Breast epithelium (tissue), 4 donors: ENCODE measurements around the gene MRPS33. TPM values are rescaled to one million over a fixed set of nuclear protein-coding genes. Genes with fewer than 3 reads are reported as not detected.
"Not testable (repeated sequence)": the region's sequence is repeated elsewhere in the genome, so short reads cannot be mapped to it uniquely, and the experiment has no call there.

Experiments used
- DNase-seq, 2 donors: peaks; one replicate each; pipeline ENCODE4 v3.0.0-alpha.2; 2019; ENCODE audit warnings: low spot score in 2 of 2
- H3K27ac ChIP-seq, 2 donors: fragments of 200-600 bp; sonication (generic) in 1 of 2; one replicate each; pipeline ENCODE4 v1.5.1; 2016 to 2019; ENCODE audit warnings: mild to moderate bottlenecking in 1 of 2
- H3K27me3 ChIP-seq, 2 donors: fragments of 200-600 bp; sonication (generic) in 1 of 2; one replicate each; pipeline versions ENCODE4 v1.5.1 to v1.6.0; 2017 to 2019; ENCODE audit warnings: control low read depth in 1 of 2, mild to moderate bottlenecking in 1 of 2
- H3K36me3 ChIP-seq: fragments of 200-600 bp; one replicate; pipeline ENCODE4 v1.5.1; 2019
- H3K4me1 ChIP-seq, 2 donors: fragments of 200-600 bp; sonication (generic); one replicate each; pipeline ENCODE4 v1.5.1; 2016 to 2019; ENCODE audit warnings: control low read depth in 1 of 2
- H3K4me3 ChIP-seq, 3 donors: fragments of 200-600 bp; sonication (generic); 1 replicate in 2 of 3; 2 replicates in 1 of 3; pipeline ENCODE4 v1.5.1; 2016 to 2019; ENCODE audit warnings: mild to moderate bottlenecking in 3 of 3, moderate library complexity in 2 of 3
- H3K9me3 ChIP-seq, 2 donors: fragments of 200-600 bp; sonication (generic) in 1 of 2; one replicate each; pipeline ENCODE4 v1.5.1; 2016 to 2019; ENCODE audit warnings: control low read depth in 1 of 2
- CTCF ChIP-seq, 3 donors: fragments of 450-650 bp; IDR thresholded peaks; one replicate each; pipeline ENCODE4 v1.5.1; 2016 to 2017; ENCODE audit warnings: antibody characterized with exemption in 3 of 3, mild to moderate bottlenecking in 3 of 3, moderate library complexity in 3 of 3
- POLR2A ChIP-seq: fragments of 450-650 bp; IDR thresholded peaks from one replicate; pipeline ENCODE4 v1.6.1; 2016; ENCODE audit warnings: antibody characterized with exemption, mild to moderate bottlenecking, moderate library complexity
- POLR2AphosphoS5 ChIP-seq, 3 donors: sonication (generic); formaldehyde crosslinking; IDR thresholded peaks; one replicate each; pipeline ENCODE4 v1.6.1; 2017; ENCODE audit warnings: antibody characterized with exemption in 3 of 3
- intact Hi-C: fragments of 100-400 bp; cut with DNase I; formaldehyde crosslinking; loops from one replicate; pipeline ENCODE4 v1.15.1; 2023; ENCODE audit warnings: low total_unique reads
- total RNA-seq, 3 donors: library from RNA; depleted of rRNA; stranded (reverse); fragments of >200 nt; gene quantifications; one replicate each; pipeline ENCODE4 v1.1.0, GENCODE V29; 2016

The MRPS33 gene
- total RNA-seq, 3 donors from 2014 or later, result 17.4 to 23.4 (median 21.8) TPM

GRCh38 chr7:140967438-140967837, 47.3 kb downstream of the MRPS33 start:
- Histone ChIP-seq H3K9me3 (no peaks in the 10 kb centered on the region), H3K27me3 (no peaks in the 10 kb centered on the region), H3K4me3 (no peak overlapping the region), H3K4me1 (no peaks in the 10 kb centered on the region), H3K27ac (no peak overlapping the region), H3K36me3 (no peaks in the 10 kb centered on the region)
- no peak for DNase-seq
- intact Hi-C loops, result no loop called here
- TF ChIP-seq CTCF (IDR thresholded peaks at IDR 0.05), result no peak
- no peak for TF ChIP-seq POLR2AphosphoS5 (IDR thresholded peaks at IDR 0.05)
- no peak for TF ChIP-seq POLR2A

GRCh38 chr7:140966561-140967233, 48.1 kb downstream of the MRPS33 start:
- H3K4me3 ChIP-seq, result no peak overlapping the region
- TF ChIP-seq CTCF (IDR thresholded peaks at IDR 0.05) (no peak), POLR2A (no peak), POLR2AphosphoS5 (IDR thresholded peaks at IDR 0.05) (no peak)
- H3K27me3 ChIP-seq, result no peaks in the 10 kb centered on the region
- H3K27ac ChIP-seq, result no peak overlapping the region
- no peak for DNase-seq
- intact Hi-C loops, result no loop called here
- no peaks in the 10 kb centered on the region for H3K36me3 ChIP-seq
- no peaks in the 10 kb centered on the region for H3K9me3 ChIP-seq
- no peaks in the 10 kb centered on the region for H3K4me1 ChIP-seq

GRCh38 chr7:140961117-140961516, 53.6 kb downstream of the MRPS33 start:
- peaks cover 9 to 12% of the 10 kb centered on the region in 2 donors for H3K9me3 ChIP-seq
- no peaks in the 10 kb centered on the region for H3K36me3 ChIP-seq
- H3K27me3 ChIP-seq, result no peaks in the 10 kb centered on the region
- no peak for TF ChIP-seq POLR2AphosphoS5 (IDR thresholded peaks at IDR 0.05)
- no peak for TF ChIP-seq CTCF (IDR thresholded peaks at IDR 0.05)
- TF ChIP-seq POLR2A, result no peak
- DNase-seq, result no peak
- no peaks in the 10 kb centered on the region for H3K4me1 ChIP-seq
- no peak overlapping the region for H3K4me3 ChIP-seq
- H3K27ac ChIP-seq, result no peak overlapping the region
- intact Hi-C loops, result no loop called here

GRCh38 chr7:140956997-140957396, 57.8 kb downstream of the MRPS33 start:
- H3K4me1 ChIP-seq, H3K27ac ChIP-seq, intact Hi-C loops, DNase-seq, H3K36me3 ChIP-seq, H3K27me3 ChIP-seq, H3K4me3 ChIP-seq: not testable (repeated sequence)
- peaks cover 9 to 12% of the 10 kb centered on the region in 2 donors for H3K9me3 ChIP-seq

Other genes starting within 250 kb of the MRPS33 start
- 100 to 1,000 TPM in 1 of 3 donors, 10 to 100 TPM in 2; 42.1 to 106 (median 64.9) TPM for gene BRAF, start 90.0 kb downstream of the MRPS33 start, total RNA-seq
- gene TMEM178B, start 59.1 kb upstream of the MRPS33 start, total RNA-seq, result under 1 TPM; 0.33 to 0.88 (median 0.64) TPM